CD4-positive, alpha-beta T cell treated with Interleukin-15 for 1 hour (primary cell): ENCODE results near the gene PPM1A.

Experiments used
- DNase-seq: peaks from one replicate; pipeline ENCODE4 v3.0.0-alpha.2; 2020

Gene PPM1A

DNA sequence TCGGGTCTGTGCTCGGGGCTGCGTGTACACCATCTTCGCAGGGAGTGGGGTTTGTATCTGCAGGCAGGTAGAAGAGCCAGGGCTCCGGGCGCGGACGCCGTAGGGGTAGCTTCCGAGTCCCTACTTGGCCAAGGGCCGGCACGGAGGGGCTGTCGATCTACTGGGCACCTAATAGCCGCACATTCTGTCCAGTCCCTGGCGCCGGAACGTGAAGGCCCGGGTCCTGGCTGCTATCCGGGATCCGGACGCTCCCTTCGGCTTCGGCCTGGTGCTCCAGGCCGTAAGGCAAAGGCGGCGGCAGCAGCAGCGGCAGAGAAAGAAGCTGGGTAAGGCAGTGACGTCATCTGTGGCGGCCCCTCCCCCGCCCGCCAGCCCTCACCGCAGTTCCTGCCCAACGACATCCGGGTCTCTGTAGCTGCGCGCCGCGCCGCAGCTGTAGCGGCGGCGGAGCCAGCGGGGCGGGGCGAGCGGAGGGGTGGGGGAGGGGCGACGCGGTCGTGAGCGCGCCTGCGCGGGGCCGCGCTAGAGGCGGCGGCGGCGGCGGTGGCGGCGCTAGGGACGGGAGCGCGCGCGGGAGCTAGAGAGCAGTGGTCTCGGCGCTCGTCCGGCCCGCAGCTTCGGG, at the start of gene PPM1A:
Gene PPM1A (plus strand): TSS at position 525 of the 622 bp plus-strand sequence. CDS start 33,483 bp downstream, outside the sequence.
- DNase-seq, result peak; percentile 97

DNA sequence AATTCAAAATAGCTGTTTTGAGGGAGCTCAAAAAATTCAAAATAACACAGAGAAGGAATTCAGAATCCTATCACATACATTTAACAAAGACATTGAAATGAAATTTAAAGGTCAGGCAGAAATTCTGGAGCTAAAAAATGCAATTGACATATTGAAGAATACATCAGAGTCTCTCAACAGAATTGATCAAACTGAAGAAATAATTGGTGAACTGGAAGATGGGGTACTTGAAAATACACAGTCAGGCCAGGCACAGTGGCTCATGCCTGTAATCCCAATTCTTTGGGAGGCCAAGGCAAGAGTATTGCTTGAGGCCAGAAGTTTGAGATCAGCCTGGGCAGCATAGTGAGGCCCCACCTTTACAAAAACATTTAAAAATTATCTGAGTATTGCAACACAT, 49.7 kb upstream of the PPM1A start:
- DNase-seq, result no peak

DNA sequence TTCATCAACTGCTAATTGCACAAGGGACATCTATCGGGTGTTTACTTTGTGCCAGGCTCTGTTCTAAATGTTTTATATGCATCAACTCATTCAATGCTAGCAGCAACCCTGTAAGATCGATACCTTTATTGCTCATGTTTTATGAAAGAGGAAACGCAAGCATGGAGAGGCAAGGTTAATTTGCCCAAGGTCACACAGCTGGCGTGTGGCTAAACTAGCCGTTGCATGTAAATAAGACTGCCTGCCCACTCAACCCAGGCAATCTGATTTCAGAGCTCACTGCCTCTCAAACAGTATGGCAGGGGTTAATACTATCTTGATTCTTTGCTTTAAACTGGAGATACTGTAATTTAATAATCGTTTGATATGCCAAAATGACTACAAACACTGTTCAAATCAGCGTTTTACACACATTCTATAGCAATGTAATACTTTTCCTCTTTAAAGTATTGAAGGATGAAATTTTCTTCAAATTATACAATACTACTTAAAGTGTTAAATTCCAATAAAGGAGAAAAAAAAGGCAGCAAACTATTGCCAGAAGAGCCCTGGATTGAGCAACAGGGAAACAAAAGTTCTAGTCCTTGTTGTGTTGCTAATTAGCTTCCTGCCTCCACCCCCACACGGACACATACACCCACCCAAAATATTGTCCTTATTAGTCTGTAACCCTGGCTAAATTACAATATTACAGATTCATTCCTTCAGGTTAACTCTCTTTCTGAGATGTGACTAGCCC, 44.7 kb upstream of the PPM1A start:
- no peak for DNase-seq

DNA sequence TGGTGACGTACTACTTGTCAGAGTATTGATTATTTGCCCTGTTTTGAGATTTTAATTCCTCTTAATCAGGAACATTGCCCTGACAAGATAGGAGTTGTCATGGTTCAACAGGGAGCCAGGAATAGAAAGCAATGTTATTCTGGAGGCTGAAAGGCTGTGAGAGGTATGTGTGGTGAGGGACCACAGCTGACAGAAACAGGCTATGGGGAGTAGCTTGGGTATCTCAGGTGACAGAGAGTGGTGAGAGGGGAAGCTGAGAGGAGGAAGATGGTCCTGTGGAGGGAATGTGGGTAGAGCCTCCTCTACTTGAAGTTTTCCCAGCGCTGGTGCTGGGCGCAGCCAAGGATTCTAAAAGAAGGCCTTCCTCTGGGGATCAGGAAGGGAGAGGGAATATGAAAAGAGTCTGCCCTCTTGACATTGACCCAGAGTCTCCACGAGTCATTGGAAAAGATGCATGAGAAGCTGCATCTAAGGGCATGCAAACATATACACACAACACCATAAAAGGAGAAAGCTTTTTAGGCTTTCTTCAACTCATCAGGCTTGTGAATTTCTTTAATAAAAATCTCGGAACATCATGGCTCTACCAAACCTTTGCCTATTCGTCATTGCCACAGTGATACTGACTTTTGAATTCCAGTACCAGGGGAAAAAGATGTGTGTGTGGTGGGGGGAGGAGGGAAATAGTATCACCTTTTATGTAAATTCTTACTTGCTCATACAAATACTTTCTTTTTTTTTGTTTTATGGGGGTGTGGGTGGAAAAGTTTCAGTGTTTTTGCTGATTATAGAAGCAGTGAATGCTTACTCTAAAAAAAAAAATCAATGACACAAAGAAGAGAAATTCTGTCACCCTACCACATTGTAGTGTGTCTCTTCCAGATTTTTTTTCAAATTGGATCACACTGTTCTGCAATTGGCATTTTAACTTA, 43.9 kb upstream of the PPM1A start:
- DNase-seq, result no peak

DNA sequence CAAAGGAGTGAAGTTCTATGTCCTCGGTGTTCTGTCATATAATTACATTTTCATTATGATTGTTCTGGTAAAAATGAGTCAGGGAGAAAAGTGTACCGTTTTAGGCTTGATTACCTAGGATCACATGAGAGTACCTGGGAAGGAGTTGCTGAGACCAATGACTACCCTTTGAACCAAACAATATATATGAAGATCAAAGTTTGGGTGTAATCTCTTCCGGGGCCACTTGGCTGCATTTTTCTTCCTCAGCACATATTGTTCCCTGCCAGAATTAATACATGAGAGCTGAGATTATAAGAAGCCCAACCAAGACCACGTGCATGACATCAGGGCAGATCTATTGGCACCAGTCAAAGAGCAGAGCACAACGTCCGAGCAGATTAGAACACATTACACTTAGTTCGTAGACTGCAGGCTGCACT, 42.8 kb upstream of the PPM1A start:
- DNase-seq, result no peak

DNA sequence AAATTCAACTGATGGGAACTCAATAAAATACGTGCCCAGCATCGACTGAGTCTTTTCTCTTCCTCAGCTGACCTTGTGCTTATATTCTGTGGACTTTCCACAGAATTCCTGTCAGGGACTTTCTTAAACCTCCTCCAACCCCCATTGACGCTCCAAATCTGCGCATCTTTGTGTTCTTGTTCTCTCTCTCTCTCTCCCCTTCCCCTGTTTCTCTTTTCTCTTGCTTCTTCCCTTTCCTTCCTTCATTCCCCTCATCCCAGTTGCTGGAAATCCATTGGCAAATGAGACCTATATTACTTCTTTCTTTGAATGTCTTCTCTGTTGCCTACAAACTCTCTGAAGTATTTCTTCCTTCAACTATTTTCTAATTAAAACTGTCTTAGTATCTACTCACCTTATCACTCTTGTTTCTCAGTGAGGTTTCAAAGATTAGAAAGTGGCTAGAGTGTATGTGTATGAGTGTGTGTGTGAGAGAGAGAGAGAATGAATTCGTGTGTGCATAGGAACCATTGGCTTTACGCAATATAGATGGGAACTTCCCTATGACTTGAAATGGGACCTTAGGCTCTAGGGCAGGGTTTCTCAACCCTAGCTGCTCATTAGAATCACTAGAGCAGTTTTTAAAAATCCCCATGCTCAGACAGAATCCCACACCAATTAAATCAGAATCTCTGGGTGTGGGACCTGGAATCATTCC, 42.0 kb upstream of the PPM1A start:
- DNase-seq, result no peak

DNA sequence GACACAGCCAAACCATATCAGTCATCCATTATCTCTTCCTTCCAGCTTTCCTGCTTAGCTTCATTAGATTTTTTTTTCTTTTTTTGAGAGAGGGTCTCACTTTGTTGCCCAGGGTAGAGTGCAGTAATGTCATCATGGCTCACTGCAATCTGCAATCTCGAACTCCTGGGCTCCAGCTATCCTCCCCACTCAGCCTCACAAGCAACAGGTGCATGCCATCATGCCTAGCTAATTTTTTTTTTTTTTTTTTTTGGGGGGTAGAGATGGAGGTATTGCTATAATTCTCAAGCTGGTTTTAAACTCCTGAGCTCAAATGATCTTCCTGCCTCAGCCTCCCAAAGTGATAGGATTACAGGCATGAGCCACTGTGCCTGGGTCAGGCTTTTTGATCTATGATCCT, 38.3 kb upstream of the PPM1A start:
- DNase-seq, result no peak

DNA sequence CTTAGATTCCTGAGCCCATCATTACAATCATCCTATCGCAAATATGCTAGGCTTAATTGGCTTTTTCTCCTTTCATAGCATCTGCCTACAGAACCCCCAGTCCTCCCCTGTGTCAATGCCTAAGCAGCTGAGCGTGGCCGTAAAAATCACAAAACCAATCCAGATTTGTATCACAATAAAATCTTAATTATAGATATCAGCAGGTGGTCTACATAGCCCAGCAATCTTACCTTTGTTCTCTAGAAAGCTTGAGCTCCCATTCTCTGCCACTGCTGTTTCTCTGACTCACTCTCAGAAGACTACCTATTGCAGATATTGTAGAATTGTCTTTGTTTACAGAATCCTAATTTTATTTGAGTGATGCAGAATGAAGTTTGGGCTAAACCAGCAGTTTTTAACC, 37.9 kb upstream of the PPM1A start:
- no peak for DNase-seq

DNA sequence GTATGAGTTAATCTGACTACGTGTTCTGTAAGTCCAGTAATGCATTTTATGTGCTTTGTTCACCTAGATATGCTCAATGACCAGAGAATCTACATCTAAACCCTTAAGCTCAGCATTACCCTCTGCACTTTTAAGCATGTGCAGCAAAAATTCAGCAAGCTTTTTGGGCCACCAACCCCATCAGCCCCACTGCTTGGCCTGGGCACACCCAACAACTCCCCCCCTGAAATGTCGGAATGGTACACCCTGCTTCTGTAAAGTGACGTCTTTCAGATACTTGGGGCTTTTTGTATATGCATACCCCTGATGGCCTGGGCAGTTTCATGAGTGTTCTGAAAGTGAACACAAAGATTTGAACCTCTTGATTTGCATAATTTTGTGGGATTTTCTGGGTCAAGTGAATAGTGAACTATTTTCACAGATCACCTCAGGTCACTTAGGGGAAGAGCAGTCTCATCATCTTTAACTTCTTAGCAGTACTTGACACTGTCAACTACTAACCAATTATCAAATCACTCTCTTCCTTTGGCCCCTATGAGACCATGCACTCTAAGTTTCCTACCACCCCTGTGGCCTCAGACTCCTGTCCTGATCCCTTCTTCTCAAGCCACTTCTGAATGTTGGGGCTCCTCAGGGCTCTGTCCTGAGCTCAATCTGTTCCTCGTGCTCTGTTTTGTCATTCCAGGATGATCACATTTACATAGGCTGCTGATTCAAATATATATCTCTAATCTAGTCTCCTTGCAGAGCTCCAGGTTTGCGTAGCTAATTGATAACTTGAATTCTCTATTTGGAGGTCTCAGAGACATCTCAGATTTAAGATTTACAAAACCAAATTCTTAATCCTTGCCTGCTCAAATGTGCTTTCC, 36.3 kb upstream of the PPM1A start:
- DNase-seq, result no peak

DNA sequence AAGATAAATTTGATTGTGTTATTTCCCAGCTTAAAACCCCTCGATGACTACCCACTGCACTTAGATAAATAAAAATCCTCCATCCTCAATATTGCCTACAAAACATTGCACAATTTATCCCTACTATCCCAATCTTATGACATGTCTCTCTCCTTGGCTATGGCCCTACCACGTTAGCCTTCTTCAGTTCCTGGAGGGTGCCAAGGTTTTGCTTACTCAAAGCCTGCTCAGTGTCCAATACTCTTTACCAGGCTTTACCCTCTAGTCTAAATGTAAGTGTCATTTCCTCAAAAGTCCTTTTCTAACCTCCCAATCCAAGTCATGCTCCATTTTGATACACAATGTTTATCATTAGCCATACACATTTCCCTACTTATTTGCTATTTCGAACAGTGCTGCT, 35.0 kb upstream of the PPM1A start:
- DNase-seq, result no peak

DNA sequence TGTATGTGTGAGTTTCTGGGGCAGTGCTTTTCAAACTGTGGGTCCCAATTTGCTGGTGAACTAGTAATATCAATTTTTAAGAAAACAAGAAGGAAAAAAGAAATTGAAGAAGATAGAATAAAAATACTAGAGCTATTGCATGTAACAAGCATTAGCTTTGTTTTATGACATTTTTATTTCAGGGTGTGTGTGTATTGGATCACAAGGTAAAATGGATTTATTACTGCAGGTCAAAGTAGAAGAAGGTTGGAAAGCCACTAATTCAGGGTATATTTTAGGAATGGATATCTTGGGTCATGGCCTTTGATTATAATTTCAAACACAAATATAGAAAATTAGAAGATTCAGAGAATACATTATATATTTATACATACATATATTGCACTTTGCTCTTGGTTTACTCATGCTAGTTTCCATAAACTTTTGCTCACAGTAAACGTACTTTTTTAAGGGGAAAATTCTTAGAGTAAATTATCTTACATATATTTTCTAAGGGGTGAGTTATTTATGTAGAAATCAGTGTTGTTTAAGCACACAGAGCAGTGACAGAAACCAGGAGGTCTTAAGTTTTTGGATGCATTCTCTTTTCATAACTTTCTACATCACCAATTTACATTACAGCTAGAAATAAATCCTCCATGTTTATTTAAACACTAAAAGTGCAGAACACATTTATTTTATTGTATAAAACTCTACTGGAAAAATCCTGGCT, 34.5 kb upstream of the PPM1A start:
- DNase-seq, result no peak

DNA sequence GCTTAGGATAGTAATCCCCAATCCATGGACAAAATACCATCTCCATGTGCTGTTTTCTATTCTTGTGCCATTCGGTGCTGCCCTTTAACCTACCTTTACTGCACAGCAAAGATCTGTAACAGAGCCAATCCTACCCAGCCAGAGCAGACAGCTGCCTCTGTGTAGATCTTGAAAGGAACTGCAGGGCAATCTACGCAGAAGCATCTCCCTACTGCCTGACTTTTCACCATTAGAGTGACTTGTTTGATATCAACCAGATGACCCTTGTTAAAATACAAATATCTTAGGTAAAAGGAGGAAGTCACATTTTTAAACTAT, 33.9 kb upstream of the PPM1A start:
- no peak for DNase-seq

DNA sequence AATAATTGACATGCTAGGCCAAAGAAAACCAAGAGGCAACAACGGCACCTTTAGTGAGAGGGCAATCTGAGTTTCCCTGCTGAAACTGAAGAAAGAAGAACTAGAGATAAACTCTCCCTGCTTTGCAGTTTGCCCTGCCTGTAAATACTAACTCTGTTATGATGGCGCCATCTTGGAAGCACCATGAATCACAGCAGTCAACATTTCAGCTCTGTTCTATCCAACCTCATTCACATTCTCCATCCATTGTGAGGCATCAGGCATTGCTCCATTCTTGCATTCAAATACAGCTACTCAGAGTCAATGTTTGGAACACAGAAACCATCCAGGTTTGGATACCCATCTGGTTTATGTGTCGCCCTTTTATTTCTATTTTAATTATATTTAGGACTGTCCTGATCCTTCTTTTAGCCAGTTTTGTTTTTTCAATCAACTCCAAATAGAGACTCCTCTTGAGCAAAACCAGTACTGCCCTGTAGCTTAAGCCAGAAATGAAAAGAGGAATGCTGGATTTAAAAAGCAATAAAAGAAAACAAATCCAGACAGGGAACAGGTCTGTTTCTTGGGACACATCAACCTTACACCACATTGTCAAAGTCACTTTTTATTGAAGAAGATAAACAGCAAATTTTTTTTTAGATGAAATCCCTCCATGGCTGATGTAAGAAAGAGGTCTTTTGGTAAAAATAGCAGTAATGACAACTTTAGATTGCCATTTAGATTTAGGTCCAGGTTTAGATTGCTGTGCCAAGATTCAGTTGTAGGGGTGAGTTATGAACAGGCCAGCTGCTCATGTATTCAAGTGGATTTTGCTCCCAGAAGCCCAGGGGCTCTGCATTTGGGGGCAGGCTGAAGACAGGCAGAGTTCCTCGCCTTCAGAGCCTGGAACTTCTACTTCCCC, 33.3 kb upstream of the PPM1A start:
- no peak for DNase-seq

DNA sequence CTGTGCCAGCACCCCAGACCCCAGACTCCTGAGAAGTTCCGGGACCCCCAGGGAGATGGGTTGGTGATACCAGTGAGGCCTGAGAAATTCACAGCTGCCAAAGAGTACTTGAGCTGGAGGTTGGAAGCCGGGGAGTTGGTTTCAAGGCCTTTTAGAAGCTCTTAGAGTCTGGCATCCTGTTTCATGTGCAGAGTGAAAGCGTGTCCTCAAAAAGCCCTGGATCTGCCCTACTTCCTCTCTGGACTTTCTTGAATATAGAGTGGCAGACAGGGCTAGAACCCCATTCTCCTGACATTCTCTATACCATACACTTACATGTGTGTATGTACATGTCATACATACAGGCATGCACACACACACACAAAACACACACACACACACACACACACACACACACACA, 31.3 kb upstream of the PPM1A start:
- no peak for DNase-seq

DNA sequence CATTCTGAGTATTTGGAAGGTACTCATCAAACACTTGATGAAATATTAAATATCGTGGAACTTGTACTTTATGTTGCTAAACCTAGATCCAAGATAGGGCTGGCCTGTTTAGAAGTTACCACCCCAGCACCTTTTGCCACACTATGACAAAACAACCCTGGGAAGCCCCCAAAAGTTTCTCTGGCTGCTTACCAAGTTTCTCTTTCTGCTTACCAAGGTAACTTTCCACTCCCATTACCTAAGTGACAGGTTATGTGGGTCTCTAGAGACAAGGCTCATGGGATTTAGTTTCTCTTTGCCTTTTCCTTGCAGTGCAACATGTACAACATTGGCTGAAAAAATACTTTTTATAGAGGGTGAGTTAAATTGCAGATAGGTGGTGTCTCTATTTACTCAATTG, 28.9 kb upstream of the PPM1A start:
- DNase-seq, result no peak

DNA sequence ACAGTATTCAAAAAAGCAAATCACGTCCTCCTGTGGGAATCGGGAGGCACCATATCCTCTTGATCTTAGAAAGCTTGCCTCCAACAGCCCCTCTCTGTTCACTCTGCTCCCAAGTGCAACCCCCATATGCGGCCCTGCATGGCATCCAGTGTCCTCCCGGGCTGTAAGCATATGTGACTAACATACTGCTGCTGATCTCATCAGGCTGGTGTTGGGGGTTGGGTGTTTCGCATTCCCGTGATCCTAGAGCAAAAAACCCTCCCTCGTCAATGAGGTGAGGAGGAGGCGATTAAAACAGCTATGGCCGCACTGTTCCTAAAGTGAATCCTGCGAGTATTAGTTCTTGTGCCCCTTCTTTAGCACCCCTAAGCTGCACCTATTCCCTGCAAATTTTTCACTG, 28.1 kb upstream of the PPM1A start:
- DNase-seq, result no peak

DNA sequence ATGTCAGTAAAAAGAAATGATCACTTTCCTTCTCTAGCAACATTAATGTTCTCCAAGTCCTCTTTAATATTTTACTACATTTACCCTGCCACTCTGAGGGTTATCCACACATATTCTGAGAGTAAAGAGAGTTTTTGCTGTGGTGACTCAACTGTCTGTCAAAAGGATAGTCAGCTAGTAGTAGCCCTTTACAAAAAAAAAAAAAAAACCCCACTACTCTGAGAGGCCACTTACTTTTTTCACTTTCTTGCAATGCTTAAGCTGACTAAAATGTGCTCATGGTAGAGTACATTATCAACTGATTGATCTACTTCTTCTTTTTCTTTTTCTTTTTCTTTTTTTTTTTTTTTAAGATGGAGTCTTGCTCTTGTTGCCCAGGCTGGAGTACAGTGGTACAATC, 27.6 kb upstream of the PPM1A start:
- DNase-seq, result no peak

DNA sequence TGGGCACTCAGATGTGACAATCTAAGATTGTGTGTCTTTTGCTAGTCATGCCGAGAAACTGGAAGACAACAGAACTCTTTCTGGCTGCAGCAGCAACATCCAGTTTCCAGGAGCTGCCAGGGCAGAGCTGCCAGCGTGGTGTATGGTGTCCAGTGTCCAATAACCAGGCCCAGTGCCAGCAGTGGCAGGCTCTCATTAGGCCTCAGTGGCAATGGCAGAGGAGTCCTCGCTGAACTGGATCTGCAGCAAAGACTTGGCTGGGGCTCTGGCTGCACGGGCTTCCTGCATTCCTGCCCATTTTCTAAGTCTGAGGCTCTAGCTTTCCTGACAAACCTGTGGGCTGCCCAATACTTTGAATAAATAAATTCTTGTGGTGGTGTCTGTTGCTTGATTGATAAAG, 26.2 kb upstream of the PPM1A start:
- no peak for DNase-seq

DNA sequence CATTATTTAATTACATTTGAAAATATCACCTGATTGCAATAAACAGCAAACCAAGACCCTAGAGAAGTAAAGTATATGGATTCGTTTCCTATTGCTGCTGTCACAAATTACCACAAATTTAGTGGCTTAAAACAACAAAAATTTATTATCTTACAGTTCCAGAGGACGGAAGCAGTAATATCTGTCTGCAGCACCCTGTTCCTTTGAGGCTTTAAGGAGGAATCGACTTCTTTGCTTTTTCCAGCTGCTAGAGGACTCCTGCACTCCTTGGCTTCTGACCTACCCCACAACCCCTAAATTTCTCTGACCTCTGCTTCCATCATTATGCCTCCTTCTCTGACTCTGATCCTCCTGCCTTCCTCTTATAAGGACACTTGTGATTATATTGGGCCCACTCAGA, 23.8 kb upstream of the PPM1A start:
- DNase-seq, result no peak

DNA sequence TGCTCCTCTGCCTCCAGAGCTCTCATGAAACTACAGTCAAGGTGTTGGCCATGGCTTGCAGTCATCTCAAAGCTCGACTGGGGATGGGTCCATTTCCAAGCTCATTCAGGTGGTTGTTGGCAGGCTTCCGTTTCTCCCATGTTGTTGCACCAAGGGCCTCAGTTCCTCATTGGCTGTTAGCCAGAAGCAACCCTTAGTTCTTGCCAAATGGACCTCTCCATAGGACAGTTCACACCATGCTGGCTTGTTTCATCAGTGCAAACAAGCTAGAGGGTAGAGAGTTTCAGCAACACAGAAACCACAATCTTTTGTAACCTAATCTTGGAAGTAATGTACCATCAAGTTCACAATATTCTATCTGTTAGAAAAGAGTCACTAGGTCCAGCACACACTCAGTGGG, 22.7 kb upstream of the PPM1A start:
- no peak for DNase-seq

DNA sequence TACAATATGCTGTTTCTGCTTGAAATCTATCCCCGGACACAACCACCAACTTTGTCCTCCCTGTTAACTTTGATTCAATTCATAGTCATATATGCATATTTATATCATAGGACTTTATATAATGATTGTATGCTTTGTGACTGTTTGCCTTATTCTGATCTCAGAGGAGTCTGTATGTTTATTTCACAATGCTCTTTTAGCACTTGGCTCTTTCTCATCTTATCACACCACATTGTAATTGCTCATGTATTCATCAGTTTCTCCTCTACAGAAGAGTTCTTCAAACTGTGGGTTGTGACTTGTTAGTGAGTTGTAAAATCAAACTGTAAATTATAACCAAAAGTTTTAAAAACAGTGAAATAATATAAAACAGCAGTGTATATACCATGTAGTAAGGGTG, 21.7 kb upstream of the PPM1A start:
- no peak for DNase-seq
